ENCODE data around the gene H3-3A. TPM values are rescaled to one million over a fixed set of nuclear protein-coding genes. Genes with fewer than 3 reads are reported as not detected.

Gene H3-3A
- total RNA-seq, 1 donor from 2014 or later = 214 TPM

- no peak for TF ChIP-seq CTCF (IDR thresholded peaks at IDR 0.05)
Observed at GRCh38 chr1:226066415-226067078, 4.0 kb downstream of the H3-3A start.

DNA sequence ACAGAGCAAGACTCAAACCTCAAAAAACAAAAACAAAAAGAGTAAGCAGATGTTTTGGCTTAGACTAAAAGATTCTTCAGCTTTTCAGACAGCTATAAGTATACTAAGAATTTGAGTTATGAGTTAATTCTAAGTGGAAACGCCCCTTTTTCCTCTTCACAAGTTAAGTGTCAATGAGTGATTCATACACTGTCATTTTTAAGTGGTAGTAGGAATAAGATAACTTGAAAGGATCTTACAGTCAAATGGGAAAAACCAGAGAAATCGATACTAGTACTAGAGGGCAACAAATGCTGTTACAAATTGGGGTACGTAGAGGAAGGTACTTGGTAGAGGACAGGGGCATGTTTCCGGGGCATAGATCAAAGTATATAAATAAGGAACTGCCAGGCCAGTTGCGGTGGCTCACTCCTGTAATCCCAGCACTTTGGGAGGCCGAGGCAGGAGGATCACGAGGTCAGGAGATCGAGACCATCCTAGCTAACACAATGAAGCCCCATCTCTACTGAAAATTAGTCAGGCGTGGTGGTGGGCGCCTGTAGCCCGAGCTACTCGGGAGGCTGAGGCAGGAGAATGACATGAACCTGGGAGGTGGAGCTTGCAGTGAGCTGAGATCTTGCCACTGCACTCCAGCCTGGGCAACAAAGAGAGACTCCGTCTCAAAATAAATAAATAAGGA is 7.4 kb downstream of the H3-3A start:
- Histone ChIP-seq H3K27ac (no peak overlapping the region), H3K4me1 (peaks cover 0 to 32% of the 10 kb centered on the region in 2 donors), H3K27me3 (no peaks in the 10 kb centered on the region), H3K4me3 (no peak overlapping the region), H3K36me3 (peaks cover 28 to 73% of the 10 kb centered on the region in 2 donors), H3K9me3 (no peaks in the 10 kb centered on the region)
- intact Hi-C loops (cut with DNase I) = no loop called here
- DNase-seq (ENCODE audit: low spot score in 2 of 2) = no peak
- TF ChIP-seq CTCF (IDR thresholded peaks at IDR 0.05) = no peak

More at GRCh38 chr1:226066415-226067078, 4.0 kb downstream of the H3-3A start:
- Histone ChIP-seq H3K9me3 (no peaks in the 10 kb centered on the region), H3K27ac (no peak overlapping the region), H3K4me1 (peaks cover 0 to 33% of the 10 kb centered on the region in 2 donors), H3K4me3 (no peak overlapping the region), H3K36me3 (peaks cover 13 to 51% of the 10 kb centered on the region in 2 donors), H3K27me3 (no peaks in the 10 kb centered on the region)
- DNase-seq (ENCODE audit: low spot score in 2 of 2) = no peak
- intact Hi-C loops (cut with DNase I) = no loop called here

DNA sequence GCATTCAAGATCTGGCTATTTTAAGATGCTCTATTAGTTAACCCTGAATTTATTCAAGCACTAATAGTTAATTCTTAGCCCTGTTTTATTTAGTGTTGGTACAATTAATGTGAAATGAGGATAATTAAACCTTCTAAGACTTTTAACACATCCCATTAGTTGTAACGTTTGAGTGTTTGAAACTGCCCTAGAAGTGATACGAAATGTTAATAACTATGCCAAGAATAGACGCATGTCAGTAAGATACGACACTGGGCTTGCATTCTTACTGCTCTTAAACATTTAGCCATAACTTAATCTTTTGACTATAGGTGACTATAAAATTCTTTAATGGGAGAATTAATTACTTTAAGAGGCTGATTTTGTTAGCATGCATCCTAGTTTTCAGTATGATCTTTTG is 9.8 kb downstream of the H3-3A start:
- no peak for DNase-seq (ENCODE audit: low spot score in 2 of 2)
- Histone ChIP-seq H3K4me1 (peaks cover 0 to 10% of the 10 kb centered on the region in 2 donors), H3K27me3 (no peaks in the 10 kb centered on the region), H3K27ac (no peak overlapping the region), H3K4me3 (no peak overlapping the region), H3K36me3 (peaks cover 28 to 64% of the 10 kb centered on the region in 2 donors), H3K9me3 (no peaks in the 10 kb centered on the region)
- intact Hi-C loops (cut with DNase I) = loop anchor here (2.0 kb wide), 1 partner anchor 48 kb away; no protein-coding TSS in a partner anchor
- TF ChIP-seq CTCF (IDR thresholded peaks at IDR 0.05) = no peak

GRCh38 chr1:226073184-226073950 is 10.9 kb downstream of the H3-3A start:
- Histone ChIP-seq H3K36me3 (peaks cover 28 to 58% of the 10 kb centered on the region in 2 donors), H3K4me3 (no peak overlapping the region), H3K27ac (no peak overlapping the region), H3K27me3 (no peaks in the 10 kb centered on the region), H3K9me3 (no peaks in the 10 kb centered on the region), H3K4me1 (peaks cover 0 to under 1% of the 10 kb centered on the region in 2 donors)
- no peak for DNase-seq (ENCODE audit: low spot score in 2 of 2)
- intact Hi-C loops (cut with DNase I) = loop anchor here (2.0 kb wide), 1 partner anchor 47 kb away; no protein-coding TSS in a partner anchor
- TF ChIP-seq CTCF (IDR thresholded peaks at IDR 0.05) = no peak

DNA sequence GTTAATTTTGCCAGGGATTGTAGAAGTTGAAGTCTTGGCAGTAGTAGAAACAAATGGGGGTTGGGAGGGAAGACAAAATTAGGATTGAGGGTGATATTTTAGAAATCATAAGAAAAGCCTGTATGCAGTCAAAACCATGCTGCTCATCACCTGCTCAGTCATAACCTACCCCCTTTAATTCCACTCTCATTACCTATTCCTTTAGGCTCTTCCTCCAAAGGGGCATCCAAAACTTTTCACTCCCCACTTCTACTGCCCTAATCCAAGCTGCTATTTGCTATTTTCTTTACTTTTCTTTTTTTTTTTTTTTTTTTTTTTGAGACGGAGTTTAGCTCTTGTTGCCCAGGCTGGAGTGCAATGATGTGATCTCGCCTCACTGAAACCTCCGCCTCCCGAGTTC is 11.5 kb downstream of the H3-3A start:
- no peaks in the 10 kb centered on the region for H3K9me3 ChIP-seq
- intact Hi-C loops (cut with DNase I) = no loop called here
- H3K36me3 ChIP-seq = peaks cover 27 to 51% of the 10 kb centered on the region in 2 donors
- TF ChIP-seq CTCF (IDR thresholded peaks at IDR 0.05) = no peak
- no peak overlapping the region for H3K27ac ChIP-seq
- no peak for DNase-seq (ENCODE audit: low spot score in 2 of 2)
- H3K4me3 ChIP-seq = no peak overlapping the region
- H3K4me1 ChIP-seq = no peaks in the 10 kb centered on the region
- H3K27me3 ChIP-seq = no peaks in the 10 kb centered on the region
